Activated CD4-positive, alpha-beta T cell treated with anti-CD3 and anti-CD28 coated beads for 4 hours (primary cell): ENCODE measurements around the gene ARMC2.
A peak's percentile ranks its signal among the peaks of the same experiment; 100 is the strongest.
"Not testable (repeated sequence)": the region's sequence is repeated elsewhere in the genome, so short reads cannot be mapped to it uniquely, and the experiment has no call there.

Experiments
- DNase-seq, 2 donors: peaks; one replicate each; pipeline ENCODE4 v3.0.0-alpha.2; 2020

ARMC2 gene

GRCh38 chr6:108957221-108957620, 109.0 kb downstream of the ARMC2 start:
- no peak for DNase-seq

DNA sequence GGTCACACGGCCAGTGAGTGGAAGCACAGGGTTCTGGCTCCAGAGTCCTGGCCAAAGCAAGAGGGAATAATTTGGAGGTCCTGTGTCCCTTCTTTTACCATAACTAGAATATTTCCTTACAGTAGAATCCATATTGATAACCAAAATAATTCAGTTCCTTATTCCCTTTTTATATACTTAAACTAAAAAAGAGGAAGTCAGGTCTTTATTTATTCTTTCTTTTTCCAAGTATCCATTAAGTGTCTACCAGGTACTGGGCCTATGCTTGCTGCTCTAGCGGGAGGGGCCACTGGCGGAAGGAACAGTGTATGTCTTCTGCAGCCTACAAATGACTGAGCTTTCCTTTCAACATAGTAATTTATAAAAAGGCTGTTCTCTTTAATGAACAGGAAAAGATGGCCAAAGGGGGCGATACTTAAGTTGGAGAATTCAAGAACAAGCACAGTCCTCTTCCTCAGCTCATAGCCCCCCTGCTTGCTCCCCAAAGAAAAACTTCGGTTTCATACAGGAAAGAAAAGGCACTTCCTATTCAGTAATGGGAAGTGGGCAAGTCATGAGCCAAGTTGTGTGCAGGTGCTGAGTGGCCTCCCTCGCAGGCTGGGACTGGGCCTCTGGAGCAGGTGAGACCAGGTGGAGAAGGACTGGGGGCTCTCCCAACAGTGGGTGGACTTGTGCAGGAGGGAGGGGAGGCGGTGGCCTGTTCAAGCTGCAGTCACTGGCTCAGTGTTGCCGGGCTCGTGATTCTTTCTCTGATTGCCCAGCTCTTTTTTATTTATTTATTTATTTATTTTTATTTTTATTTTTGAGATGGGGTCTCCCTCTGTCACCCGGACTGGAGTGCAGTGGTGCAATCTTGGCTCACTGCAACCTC, 110.9 kb downstream of the ARMC2 start:
- no peak for DNase-seq

DNA sequence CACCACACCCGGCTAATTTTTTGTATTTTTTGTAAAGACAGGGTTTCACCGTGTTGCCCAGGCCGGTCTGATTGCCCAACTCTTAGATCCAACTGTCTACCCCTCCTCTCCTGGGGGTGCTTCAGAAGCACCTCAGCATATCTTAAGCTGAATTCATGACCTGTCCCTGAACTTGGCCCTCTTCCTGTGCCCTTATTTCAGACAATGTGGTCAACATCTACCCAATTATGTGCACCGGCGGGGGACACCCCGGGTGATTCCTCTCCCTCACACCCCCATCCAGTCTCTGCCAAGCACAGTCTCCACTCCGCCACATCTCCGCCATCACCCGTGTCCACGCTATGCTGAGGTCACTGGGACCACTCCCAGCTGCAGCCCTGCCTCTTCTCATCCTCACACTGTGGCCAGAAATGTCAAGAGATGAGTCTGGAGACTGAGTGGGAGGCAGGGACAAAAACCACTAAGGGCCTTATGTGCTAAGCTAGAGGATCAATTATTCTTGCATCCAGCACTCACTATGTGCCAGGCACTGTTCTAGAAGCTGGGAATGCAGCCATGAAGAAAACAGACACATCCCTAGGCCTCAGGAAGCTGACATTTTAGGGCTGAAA, 111.9 kb downstream of the ARMC2 start:
- no peak for DNase-seq

DNA sequence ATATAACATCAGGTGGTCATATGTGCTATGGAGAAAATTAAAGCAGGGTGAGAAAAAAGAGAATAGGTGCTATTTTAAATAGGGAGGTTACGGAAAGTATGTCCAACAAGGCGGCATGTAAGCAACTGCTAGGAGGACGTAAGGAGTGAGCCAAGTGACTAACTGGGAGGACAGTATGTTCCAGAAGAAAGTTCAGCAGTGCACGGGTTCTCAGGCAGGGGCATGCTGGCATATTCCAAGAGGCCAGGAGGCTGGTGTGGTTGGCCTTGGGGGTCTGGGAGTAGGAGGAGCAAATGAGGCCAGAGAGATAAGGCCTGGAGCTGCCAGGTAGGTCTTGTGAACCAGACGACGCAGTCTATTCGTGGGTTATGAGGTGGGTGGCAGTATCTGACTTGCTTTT, 112.4 kb downstream of the ARMC2 start:
- no peak for DNase-seq

DNA sequence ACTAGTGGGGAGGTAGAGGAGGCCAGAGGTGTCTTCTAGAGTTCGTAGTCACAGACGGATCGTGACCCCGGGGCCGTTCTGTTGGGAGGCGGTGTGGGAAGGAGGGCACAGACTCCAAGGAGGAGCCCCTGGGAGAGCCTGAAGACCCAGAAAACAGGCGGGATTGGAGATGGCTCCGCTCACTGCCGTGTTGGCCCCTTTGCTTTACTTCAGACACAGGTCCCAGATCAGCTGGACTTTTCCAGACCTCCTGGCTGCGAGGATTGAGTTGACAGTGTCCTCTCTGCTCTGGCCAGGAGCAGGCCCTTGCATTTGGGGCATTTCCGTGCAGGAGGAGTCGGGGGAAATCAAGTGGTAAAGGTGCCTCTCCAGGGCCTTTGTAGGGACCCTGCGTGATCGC, 112.9 kb downstream of the ARMC2 start:
- DNase-seq, result no peak

- no peak for DNase-seq
Observed at GRCh38 chr6:108961985-108962384, 113.8 kb downstream of the ARMC2 start.

- no peak for DNase-seq
Observed at GRCh38 chr6:108966251-108966650, 118.0 kb downstream of the ARMC2 start.

DNA sequence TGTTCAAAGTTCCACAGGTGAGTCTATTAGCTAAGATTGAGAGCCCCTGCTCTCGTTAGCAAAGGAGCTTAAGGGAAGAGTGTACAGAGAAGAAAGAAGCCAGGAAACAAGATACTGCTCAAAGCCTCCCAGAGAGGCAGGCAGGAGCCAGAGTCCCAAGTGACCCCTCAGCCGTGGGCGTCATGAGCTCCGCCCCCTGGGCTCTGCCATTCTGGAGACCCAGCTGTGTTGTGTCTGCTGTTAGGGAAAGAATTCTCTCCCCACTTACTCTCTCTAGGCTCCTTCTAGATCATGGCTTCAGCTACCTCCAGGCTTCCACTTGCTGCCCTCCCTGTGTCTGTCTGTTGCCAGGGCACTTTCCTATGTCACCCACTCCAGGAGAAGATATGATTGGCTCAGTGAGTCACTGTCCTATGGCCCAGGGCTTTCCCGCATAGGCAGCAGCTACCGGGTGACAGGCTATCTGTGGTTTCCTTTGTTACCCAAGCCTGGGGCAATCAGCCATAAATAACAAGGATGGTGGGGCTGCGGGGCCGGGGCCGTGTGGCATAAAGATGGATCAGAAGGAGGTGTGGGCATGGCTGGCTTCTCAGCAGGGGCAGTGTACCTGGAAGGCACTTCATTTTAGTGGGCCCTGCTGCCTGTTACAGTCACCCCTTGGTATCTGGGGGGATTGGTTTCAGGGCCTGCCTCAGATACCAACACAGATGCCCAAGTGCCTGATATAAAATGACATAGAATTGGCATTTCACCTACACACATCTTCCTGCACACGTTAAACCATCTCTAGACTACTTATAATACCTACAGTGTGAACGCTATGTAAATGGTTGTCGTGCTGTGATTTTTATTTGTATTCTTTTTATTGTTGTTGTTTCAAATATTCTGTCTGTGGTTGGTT, 118.9 kb downstream of the ARMC2 start:
- peak in 1 of 2 donors; percentile 4 for DNase-seq

DNA sequence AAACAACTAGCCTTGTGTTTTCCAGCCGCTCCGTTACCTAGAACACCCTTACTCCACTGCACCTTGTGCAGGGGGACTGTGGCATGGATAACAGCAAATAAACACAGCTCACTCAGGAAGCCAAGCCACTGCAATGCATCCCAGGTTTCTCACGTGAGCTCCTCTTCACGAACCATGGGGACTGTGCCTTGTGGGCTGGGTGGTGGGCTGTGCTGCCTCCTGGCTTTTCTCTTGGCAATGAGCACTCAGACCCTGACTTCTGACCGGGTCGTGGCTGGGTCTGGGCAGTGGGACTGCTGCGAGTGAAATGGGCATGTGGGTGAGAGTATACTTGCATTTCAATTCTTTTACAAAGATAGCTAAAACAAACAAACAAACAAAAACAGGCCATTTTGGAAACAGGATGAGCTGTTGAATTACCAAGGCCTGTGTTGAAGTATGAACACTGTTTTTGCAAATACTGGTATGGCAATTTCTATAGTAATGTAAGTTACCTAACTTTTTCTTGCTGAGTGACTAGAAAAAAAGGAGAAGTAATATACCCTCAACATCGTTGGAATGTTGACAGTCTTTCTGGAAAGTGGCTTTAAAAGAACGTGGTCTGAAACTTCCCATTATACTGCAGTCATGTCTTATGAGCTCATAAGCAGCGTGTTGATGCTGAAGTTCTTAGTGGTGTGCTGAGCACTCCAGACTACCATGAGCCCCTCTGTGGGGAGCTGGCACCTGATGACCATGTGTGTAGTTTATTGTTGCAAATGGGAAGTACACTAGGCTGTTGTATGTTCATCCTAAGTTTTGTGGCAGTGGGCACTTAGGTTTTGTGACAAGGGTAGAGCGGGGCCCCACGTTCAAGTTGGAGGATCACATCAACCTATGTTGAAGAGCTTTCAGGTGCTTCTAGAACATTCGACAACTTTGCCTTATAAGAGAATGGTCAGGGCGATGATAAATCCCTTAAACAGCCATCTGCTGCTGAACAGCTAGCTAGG, 120.4 kb downstream of the ARMC2 start:
- no peak for DNase-seq

DNA sequence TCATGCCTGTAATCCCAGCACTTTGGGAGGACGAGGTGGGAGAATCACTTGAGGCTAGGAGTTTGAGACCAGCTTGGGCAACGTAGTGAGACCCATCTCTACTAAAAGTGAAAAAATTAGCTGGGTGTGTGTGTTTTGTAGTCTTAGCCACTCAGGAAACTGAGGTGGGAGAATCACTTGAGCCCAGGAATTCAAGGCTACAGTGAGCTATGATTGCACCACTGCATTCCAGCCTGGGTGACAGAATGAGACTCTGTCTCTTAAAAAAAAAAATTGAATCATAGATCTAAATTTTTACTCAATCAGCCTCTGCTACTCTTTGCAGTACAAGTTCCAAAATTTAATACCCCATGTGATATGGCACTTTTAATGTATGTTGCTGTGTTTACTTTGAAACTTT, 121.6 kb downstream of the ARMC2 start:
- DNase-seq, result no peak

GRCh38 chr6:108974201-108974600, 126.0 kb downstream of the ARMC2 start:
- DNase-seq, result no peak

DNA sequence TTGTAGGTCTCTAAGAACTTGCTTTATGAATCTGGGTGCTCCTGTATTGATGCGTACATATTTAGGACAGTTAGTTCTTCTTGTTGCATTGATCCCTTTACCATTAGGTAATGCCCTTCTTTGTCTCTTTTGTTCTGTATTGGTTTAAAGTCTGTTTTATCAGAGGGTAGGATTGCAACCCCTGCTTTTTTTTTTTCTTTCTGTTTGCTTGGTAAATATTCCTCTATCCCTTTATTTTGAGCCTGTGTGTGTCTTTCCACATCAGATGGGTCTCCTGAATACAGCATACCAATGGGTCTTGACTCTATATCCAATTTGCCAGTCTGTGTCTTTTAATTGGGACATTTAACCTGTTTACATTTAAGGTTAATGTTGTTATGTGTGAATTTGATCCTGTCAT, 130.4 kb downstream of the ARMC2 start:
- not testable (repeated sequence) for DNase-seq

- DNase-seq, result no peak
Observed at GRCh38 chr6:108982154-108983113, 134.2 kb downstream of the ARMC2 start.

DNA sequence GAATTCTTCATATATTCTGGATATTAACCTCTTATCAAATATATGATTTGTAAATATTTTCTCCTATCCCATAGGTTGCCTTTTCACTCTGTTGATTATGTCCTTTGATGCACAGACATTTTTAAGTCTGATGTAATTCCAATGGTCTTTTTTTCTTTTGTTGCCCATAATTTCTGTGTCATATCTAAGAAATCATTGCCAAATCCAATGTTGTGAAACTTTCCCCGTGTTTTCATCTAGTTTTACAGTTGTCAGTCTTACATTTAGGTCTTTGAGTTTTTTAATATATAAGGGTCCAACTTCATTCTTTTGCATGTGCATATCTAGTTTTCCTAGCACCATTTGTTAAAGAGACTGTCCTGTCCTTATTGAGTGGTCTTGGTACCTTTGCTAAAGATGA, 134.9 kb downstream of the ARMC2 start:
- DNase-seq, result no peak

- no peak for DNase-seq
Observed at GRCh38 chr6:108985301-108985700, 137.1 kb downstream of the ARMC2 start.

DNA sequence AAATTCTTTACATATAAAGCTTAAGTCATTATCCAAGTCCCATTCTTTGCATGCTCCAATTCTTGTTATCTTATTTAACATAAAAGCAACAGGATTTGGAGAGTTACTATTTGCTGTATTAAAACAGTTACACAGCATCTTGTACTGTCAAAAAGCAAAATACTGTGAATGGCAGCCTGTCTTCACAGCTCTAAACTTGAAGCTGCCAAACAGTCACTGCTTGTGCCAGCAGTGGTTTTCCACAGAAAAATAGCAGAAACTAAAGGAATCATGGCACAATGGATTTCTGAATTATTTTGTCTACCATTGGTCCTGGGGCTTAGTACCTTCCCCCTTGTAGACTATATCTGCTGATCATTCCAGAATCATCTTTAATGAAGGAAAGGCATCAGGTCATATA, 138.9 kb downstream of the ARMC2 start:
- no peak for DNase-seq

DNA sequence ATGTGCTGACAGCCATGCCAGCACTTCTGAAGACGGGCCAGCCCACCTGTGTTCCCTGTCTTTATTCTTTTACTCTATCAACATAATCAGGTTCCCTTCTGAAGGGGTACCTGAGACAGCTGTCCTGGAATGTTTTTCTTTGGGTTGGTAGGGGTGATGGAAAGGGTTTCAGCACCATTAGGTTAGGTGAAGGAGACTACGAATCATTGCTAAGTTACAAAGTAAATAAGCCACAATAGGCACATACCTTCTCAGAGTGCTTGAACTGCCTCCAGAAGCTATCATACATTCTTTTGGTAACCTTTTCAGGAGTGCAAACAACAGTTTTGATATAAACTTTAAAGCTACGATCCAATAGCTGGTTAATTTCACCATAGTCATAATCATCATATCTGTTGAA, 140.1 kb downstream of the ARMC2 start:
- DNase-seq, result no peak

GRCh38 chr6:108988765-108989164, 140.5 kb downstream of the ARMC2 start:
- no peak for DNase-seq

GRCh38 chr6:108989700-108990099, 141.5 kb downstream of the ARMC2 start:
- no peak for DNase-seq

- no peak for DNase-seq
Observed at GRCh38 chr6:108993876-108994275, 145.7 kb downstream of the ARMC2 start.

DNA sequence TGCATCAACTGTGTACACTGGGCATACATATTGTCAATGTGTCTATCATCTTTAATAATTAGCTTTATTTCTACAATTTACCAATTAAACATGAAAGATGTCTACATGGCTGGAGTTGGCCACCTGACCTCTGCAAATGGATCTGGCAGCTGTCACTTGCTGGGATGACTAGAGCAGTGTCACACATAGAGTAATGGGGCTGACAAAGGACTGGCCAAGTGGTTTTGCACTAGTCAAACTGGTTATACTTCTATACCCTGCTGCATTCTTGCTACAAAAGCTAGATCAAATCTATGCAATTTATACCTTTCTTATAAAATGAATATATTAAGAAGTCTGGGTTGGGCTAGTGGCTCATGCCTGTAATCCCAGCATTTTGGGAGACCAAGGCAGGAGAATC, 147.1 kb downstream of the ARMC2 start:
- DNase-seq, result no peak
